Measurements from ENCODE around the gene RPS6KC1.

The RPS6KC1 gene

DNA sequence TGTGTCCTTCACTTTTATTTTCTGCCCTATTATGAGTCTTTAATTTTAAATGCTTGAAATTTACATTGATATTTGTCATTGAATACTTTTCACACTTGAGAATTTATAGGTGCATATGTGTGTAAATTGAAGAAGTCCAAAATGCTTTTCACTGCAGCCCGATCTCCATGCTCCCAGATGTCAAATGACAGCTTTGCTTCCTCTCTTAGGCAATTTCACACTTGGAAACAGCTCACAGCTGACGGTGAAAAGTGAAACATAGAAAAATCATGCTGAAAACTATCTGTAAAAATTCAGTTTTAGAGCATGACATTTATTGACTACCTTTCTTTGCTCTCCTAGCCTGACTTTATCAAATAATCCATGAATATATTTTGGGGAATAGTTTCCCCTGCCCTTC lies 196.0 kb downstream of the RPS6KC1 start:
- TF ChIP-seq RAD21 (IDR thresholded peaks at IDR 0.05; ENCODE audit: low read depth) (no peak), EP300 (IDR thresholded peaks at IDR 0.05; ENCODE audit: borderline replicate concordance) (no peak), FOXM1 (IDR thresholded peaks at IDR 0.05; ENCODE audit: borderline replicate concordance, low read depth) (no peak)

DNA sequence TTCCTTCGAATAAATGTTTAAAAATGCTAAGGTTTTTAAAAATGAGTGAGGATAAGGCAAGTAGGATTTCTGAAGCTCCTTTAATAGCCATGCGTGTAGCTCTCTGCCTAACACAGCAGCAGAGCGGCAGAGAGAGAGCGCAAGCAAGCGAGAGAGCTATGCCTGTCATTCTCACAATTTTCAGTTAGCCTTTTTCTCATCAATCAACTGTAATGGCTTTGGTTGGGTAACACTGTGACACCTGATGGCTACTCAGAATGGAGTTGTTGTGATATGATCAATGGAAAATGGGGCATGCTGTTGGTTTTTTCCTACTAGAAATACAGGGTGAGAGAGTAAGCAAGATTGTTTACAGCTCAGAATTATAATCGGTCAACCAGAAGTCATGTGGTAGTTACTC lies 198.4 kb downstream of the RPS6KC1 start:
- no peak for TF ChIP-seq RAD21 (IDR thresholded peaks at IDR 0.05; ENCODE audit: low read depth)
- no peak for TF ChIP-seq CEBPB (IDR thresholded peaks at IDR 0.05)
- no peak for TF ChIP-seq FOXM1 (IDR thresholded peaks at IDR 0.05; ENCODE audit: borderline replicate concordance, low read depth)
- TF ChIP-seq, protein P1, sequence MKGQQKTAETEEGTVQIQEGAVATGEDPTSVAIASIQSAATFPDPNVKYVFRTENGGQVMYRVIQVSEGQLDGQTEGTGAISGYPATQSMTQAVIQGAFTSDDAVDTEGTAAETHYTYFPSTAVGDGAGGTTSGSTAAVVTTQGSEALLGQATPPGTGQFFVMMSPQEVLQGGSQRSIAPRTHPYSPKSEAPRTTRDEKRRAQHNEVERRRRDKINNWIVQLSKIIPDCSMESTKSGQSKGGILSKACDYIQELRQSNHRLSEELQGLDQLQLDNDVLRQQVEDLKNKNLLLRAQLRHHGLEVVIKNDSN (IDR thresholded peaks at IDR 0.05): no peak
- TF ChIP-seq NFIC (IDR thresholded peaks at IDR 0.05): no peak
- TF ChIP-seq, protein P2, sequence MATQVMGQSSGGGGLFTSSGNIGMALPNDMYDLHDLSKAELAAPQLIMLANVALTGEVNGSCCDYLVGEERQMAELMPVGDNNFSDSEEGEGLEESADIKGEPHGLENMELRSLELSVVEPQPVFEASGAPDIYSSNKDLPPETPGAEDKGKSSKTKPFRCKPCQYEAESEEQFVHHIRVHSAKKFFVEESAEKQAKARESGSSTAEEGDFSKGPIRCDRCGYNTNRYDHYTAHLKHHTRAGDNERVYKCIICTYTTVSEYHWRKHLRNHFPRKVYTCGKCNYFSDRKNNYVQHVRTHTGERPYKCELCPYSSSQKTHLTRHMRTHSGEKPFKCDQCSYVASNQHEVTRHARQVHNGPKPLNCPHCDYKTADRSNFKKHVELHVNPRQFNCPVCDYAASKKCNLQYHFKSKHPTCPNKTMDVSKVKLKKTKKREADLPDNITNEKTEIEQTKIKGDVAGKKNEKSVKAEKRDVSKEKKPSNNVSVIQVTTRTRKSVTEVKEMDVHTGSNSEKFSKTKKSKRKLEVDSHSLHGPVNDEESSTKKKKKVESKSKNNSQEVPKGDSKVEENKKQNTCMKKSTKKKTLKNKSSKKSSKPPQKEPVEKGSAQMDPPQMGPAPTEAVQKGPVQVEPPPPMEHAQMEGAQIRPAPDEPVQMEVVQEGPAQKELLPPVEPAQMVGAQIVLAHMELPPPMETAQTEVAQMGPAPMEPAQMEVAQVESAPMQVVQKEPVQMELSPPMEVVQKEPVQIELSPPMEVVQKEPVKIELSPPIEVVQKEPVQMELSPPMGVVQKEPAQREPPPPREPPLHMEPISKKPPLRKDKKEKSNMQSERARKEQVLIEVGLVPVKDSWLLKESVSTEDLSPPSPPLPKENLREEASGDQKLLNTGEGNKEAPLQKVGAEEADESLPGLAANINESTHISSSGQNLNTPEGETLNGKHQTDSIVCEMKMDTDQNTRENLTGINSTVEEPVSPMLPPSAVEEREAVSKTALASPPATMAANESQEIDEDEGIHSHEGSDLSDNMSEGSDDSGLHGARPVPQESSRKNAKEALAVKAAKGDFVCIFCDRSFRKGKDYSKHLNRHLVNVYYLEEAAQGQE (IDR thresholded peaks at IDR 0.05; ENCODE audit: low read depth): no peak
- no peak for TF ChIP-seq CREB1 (IDR thresholded peaks at IDR 0.05; ENCODE audit: low read depth)
- TF ChIP-seq TCF12 (IDR thresholded peaks at IDR 0.05; ENCODE audit: low read depth): no peak
- no peak for TF ChIP-seq EP300 (IDR thresholded peaks at IDR 0.05; ENCODE audit: borderline replicate concordance)
- TF ChIP-seq YY1 (IDR thresholded peaks at IDR 0.05; ENCODE audit: low read depth): no peak
- TF ChIP-seq EGR1 (IDR thresholded peaks at IDR 0.05): no peak
- no peak for TF ChIP-seq TEAD4 (IDR thresholded peaks at IDR 0.05)
- TF ChIP-seq TAF1 (IDR thresholded peaks at IDR 0.05; ENCODE audit: low read depth): no peak
- TF ChIP-seq ZBTB7A (IDR thresholded peaks at IDR 0.05; ENCODE audit: low read depth): no peak
- TF ChIP-seq, protein P3, sequence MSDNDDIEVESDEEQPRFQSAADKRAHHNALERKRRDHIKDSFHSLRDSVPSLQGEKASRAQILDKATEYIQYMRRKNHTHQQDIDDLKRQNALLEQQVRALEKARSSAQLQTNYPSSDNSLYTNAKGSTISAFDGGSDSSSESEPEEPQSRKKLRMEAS (IDR thresholded peaks at IDR 0.05): no peak

DNA sequence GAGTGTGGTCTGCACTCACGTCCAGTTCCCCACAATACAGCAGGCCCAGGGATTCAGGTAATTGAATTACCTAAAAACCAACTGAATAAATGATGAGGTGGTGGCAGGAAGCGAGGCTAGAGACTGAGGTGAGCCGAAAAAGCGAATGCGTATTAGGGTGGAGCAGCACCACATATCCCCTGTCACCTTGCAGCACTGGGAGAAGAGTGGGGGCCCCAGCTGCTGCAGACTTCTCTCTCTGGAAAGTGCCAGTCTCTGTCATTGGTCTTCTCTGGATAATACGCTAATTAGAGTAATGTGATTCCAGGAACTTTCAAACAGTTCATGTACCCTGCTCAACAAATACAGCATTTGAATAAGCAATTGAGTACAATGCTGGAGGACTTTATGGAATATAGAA lies 199.0 kb downstream of the RPS6KC1 start:
- TF ChIP-seq EGR1 (IDR thresholded peaks at IDR 0.05) (no peak), TCF12 (IDR thresholded peaks at IDR 0.05; ENCODE audit: low read depth) (no peak), CEBPB (IDR thresholded peaks at IDR 0.05) (no peak), TAF1 (IDR thresholded peaks at IDR 0.05; ENCODE audit: low read depth) (no peak), CREB1 (IDR thresholded peaks at IDR 0.05; ENCODE audit: low read depth) (no peak), RAD21 (IDR thresholded peaks at IDR 0.05; ENCODE audit: low read depth) (no peak), FOXM1 (IDR thresholded peaks at IDR 0.05; ENCODE audit: borderline replicate concordance, low read depth) (no peak), EP300 (IDR thresholded peaks at IDR 0.05; ENCODE audit: borderline replicate concordance) (no peak), NFIC (IDR thresholded peaks at IDR 0.05) (no peak)
- TF ChIP-seq, protein P1 (IDR thresholded peaks at IDR 0.05): no peak
- TF ChIP-seq, protein P2 (IDR thresholded peaks at IDR 0.05; ENCODE audit: low read depth): no peak
- TF ChIP-seq, protein P3 (IDR thresholded peaks at IDR 0.05): no peak

GRCh38 chr1:213250446-213250845 lies 199.4 kb downstream of the RPS6KC1 start:
- TF ChIP-seq RAD21 (IDR thresholded peaks at IDR 0.05; ENCODE audit: low read depth): no peak
- no peak for TF ChIP-seq CEBPB (IDR thresholded peaks at IDR 0.05)
- TF ChIP-seq, protein P1 (IDR thresholded peaks at IDR 0.05): no peak
- TF ChIP-seq YY1 (IDR thresholded peaks at IDR 0.05; ENCODE audit: low read depth): no peak
- no peak for TF ChIP-seq EP300 (IDR thresholded peaks at IDR 0.05; ENCODE audit: borderline replicate concordance)
- no peak for TF ChIP-seq TCF12 (IDR thresholded peaks at IDR 0.05; ENCODE audit: low read depth)

DNA sequence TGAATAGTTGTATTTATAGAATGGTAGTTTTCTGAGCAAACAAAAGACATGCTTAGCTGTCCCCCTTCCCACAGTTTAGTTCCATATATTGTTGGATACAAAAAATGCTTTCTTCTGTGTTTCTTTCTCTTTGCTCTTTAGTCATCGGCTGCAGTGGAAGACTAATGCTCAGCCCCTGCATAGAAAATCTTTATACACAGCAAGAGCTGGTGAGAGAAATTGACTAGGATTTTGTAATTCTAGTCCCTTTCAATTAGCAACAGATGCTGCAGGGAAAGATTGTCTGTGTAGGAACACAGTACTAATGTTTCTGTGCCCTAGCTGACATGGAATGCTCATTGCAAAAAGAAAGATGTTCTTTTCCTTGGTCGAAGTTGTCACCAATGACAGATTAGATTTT lies 200.9 kb downstream of the RPS6KC1 start:
- no peak for TF ChIP-seq RAD21 (IDR thresholded peaks at IDR 0.05; ENCODE audit: low read depth)
- TF ChIP-seq, protein P1 (IDR thresholded peaks at IDR 0.05): no peak
- no peak for TF ChIP-seq NFIC (IDR thresholded peaks at IDR 0.05)
- TF ChIP-seq, protein P2 (IDR thresholded peaks at IDR 0.05; ENCODE audit: low read depth): no peak
- no peak for TF ChIP-seq EP300 (IDR thresholded peaks at IDR 0.05; ENCODE audit: borderline replicate concordance)
- no peak for TF ChIP-seq FOXM1 (IDR thresholded peaks at IDR 0.05; ENCODE audit: borderline replicate concordance, low read depth)
- no peak for TF ChIP-seq TEAD4 (IDR thresholded peaks at IDR 0.05)
- no peak for TF ChIP-seq TAF1 (IDR thresholded peaks at IDR 0.05; ENCODE audit: low read depth)
- no peak for TF ChIP-seq YY1 (IDR thresholded peaks at IDR 0.05; ENCODE audit: low read depth)
- no peak for TF ChIP-seq CREB1 (IDR thresholded peaks at IDR 0.05; ENCODE audit: low read depth)
- no peak for TF ChIP-seq ZBTB7A (IDR thresholded peaks at IDR 0.05; ENCODE audit: low read depth)
- TF ChIP-seq CEBPB (IDR thresholded peaks at IDR 0.05): no peak
- TF ChIP-seq, protein P3 (IDR thresholded peaks at IDR 0.05): no peak
- TF ChIP-seq EGR1 (IDR thresholded peaks at IDR 0.05): no peak
- TF ChIP-seq TCF12 (IDR thresholded peaks at IDR 0.05; ENCODE audit: low read depth): no peak

All from Ishikawa (cell line).